HCT116 (cell line): ENCODE measurements around the gene FXYD1. TPM values are rescaled to one million over a fixed set of nuclear protein-coding genes. Genes with fewer than 3 reads are reported as not detected.

Source experiments
- ATAC-seq: fragments of 200-7000 bp; cut with Tn5 transposase; 2 replicates; pipeline ENCODE4 v1.9.1; 2020; ENCODE audit warnings: mild to moderate bottlenecking, moderate library complexity
- BruUV-seq: library from RNA; stranded (reverse); fragments of 400-500 nt; replicated peaks from 2 replicates; lab custom pipeline; 2021; lab: Mats Ljungman, UMichigan
- CTCF ChIA-PET: fragments of 300-600 bp; sonication (Branson Sonifier 250); formaldehyde crosslinking; loops from one replicate; lab custom pipeline; 2021; ENCODE audit warnings: antibody characterized with exemption; lab: Charles Lee
- POLR2A ChIA-PET: fragments of 300-600, 350-600 bp; sonication (Branson Sonifier 250); formaldehyde crosslinking; loops from one replicate; lab custom pipeline; 2021; ENCODE audit warnings: antibody characterized with exemption; lab: Charles Lee
- RAD21 ChIA-PET, 2 experiments: fragments of 300-600 bp; sonication (Branson Sonifier 250); formaldehyde crosslinking; loops; one replicate each; lab custom pipeline; 2023; ENCODE audit warnings: low total read pairs in 2 of 2; ENCODE audit not compliant: uncharacterized antibody in 2 of 2, unreplicated experiment in 2 of 2, low non-redundant PET in 1 of 2; lab: Charles Lee
- DNase-seq: peaks from one replicate; pipeline ENCODE4 v3.0.0-alpha.2; 2010; ENCODE audit warnings: low read depth, low spot score
- H2AFZ ChIP-seq: fragments of 200-600 bp; shearing (Covaris generic), sonication (generic); 2 replicates; pipeline ENCODE4 v1.6.1; 2017; ENCODE audit warnings: low read depth, mixed run types, mixed read lengths, antibody characterized with exemption, low read length; ENCODE audit not compliant: poor library complexity, severe bottlenecking
- H3K27ac ChIP-seq: 2 replicates; pipeline ENCODE4 v1.5.1; 2012; ENCODE audit warnings: low read depth, low read length
- H3K27me3 ChIP-seq: fragments of 200-600 bp; sonication (generic); 2 replicates; pipeline ENCODE4 v1.6.1; 2016; ENCODE audit warnings: mixed run types, low read length, mixed read lengths; ENCODE audit not compliant: insufficient read depth
- H3K36me3 ChIP-seq, 2 experiments: fragments of 200-500 bp in 1 of 2; fragments of 200-600 bp in 1 of 2; sonication (Bioruptor generic) in 1 of 2; sonication (generic) in 1 of 2; 2 replicates each; pipeline versions ENCODE4 v1.5.1 to v1.6.1; 2014 to 2016; ENCODE audit warnings: low read length in 2 of 2, inconsistent platforms in 1 of 2, mixed read lengths in 1 of 2, mixed run types in 1 of 2; ENCODE audit not compliant: insufficient read depth in 2 of 2, control insufficient read depth in 1 of 2
- H3K4me1 ChIP-seq, 2 experiments: fragments of 200-600 bp in 1 of 2; sonication (generic) in 1 of 2; 2 replicates each; pipeline versions ENCODE4 v1.5.1 to v1.6.1; 2012 to 2017; ENCODE audit warnings: low read length in 2 of 2, inconsistent platforms in 1 of 2, mild to moderate bottlenecking in 1 of 2, mixed read lengths in 1 of 2, mixed run types in 1 of 2, moderate library complexity in 1 of 2; ENCODE audit not compliant: insufficient read depth in 2 of 2, control insufficient read depth in 1 of 2
- H3K4me2 ChIP-seq: fragments of 200-600 bp; sonication (generic); 2 replicates; pipeline ENCODE4 v1.6.1; 2017; ENCODE audit warnings: mixed run types, low read length, mixed read lengths
- H3K4me3 ChIP-seq, 2 experiments: fragments of 200-600 bp in 1 of 2; sonication (generic) in 1 of 2; replicated peaks in 1 of 2; 2 replicates each; pipeline ENCODE4 v1.5.1; 2011 to 2016; ENCODE audit warnings: low read length in 2 of 2, control low read depth in 1 of 2, low read depth in 1 of 2, mild to moderate bottlenecking in 1 of 2, mixed read lengths in 1 of 2, mixed run types in 1 of 2
- H3K79me2 ChIP-seq: fragments of 200-600 bp; sonication (generic); 2 replicates; pipeline ENCODE4 v1.6.1; 2017; ENCODE audit warnings: mild to moderate bottlenecking, mixed run types, low read length, moderate library complexity, mixed read lengths; ENCODE audit not compliant: insufficient read depth
- H3K9ac ChIP-seq: fragments of 200-600 bp; sonication (generic); 2 replicates; pipeline ENCODE4 v1.6.1; 2016; ENCODE audit warnings: low read length, mixed read lengths
- H3K9me2 ChIP-seq: fragments of 200-600 bp; sonication (generic), shearing (Covaris generic); 2 replicates; pipeline ENCODE4 v1.6.1; 2017; ENCODE audit warnings: mixed run types, mild to moderate bottlenecking, moderate library complexity; ENCODE audit not compliant: insufficient read depth
- H3K9me3 ChIP-seq, 2 experiments: fragments of 200-500 bp in 1 of 2; fragments of 200-600 bp in 1 of 2; sonication (Bioruptor generic) in 1 of 2; sonication (generic) in 1 of 2; 2 replicates each; pipeline ENCODE4 v1.6.1; 2014 to 2017; ENCODE audit warnings: low read length in 2 of 2, mixed read lengths in 2 of 2, inconsistent platforms in 1 of 2, low read depth in 1 of 2, mild to moderate bottlenecking in 1 of 2, mixed run types in 1 of 2, moderate library complexity in 1 of 2; ENCODE audit not compliant: control insufficient read depth in 1 of 2, insufficient read depth in 1 of 2
- H4K20me1 ChIP-seq: fragments of 200-600 bp; sonication (generic), shearing (Covaris generic); 2 replicates; pipeline ENCODE4 v1.6.1; 2017; ENCODE audit warnings: mixed run types, mild to moderate bottlenecking, moderate library complexity; ENCODE audit not compliant: insufficient read depth
- ATF3 ChIP-seq: IDR thresholded peaks from 2 replicates; pipeline ENCODE4 v1.6.1; 2012
- ELF1 ChIP-seq: IDR thresholded peaks from 2 replicates; pipeline ENCODE4 v1.6.1; 2012; ENCODE audit warnings: low read depth, borderline replicate concordance
- EZH2 ChIP-seq: fragments of 200-600 bp; sonication (generic); IDR thresholded peaks from 2 replicates; pipeline ENCODE4 v1.6.1; 2017; ENCODE audit warnings: antibody characterized with exemption, mixed run types
- FOSL1 ChIP-seq: IDR thresholded peaks from 2 replicates; pipeline ENCODE4 v1.6.1; 2012; ENCODE audit warnings: low read depth
- MAX ChIP-seq: IDR thresholded peaks from 2 replicates; pipeline ENCODE4 v1.6.1; 2012
- POLR2A ChIP-seq: IDR thresholded peaks from 2 replicates; pipeline ENCODE4 v1.7.0; 2011; ENCODE audit warnings: borderline replicate concordance; ENCODE audit not compliant: insufficient read depth, insufficient read length; ENCODE audit errors: extremely low read depth
- POLR2AphosphoS5 ChIP-seq: IDR thresholded peaks from 2 replicates; pipeline ENCODE4 v1.6.1; 2011; ENCODE audit warnings: mild to moderate bottlenecking, low read depth, low read length, moderate library complexity
- RAD21 ChIP-seq: IDR thresholded peaks from 2 replicates; pipeline ENCODE4 v1.6.1; 2012; ENCODE audit warnings: low read depth, mild to moderate bottlenecking
- SIN3A ChIP-seq: IDR thresholded peaks from 2 replicates; pipeline ENCODE4 v1.6.1; 2012; ENCODE audit warnings: low read depth
- SRF ChIP-seq: IDR thresholded peaks from 2 replicates; pipeline ENCODE4 v1.6.1; 2012; ENCODE audit warnings: low read depth
- TCF7L2 ChIP-seq: IDR thresholded peaks from 2 replicates; pipeline ENCODE4 v1.7.0; 2011; ENCODE audit warnings: borderline replicate concordance, inconsistent platforms; ENCODE audit not compliant: insufficient read depth, insufficient read length; ENCODE audit errors: extremely low read depth
- YY1 ChIP-seq: IDR thresholded peaks from 2 replicates; pipeline ENCODE4 v1.6.1; 2011; ENCODE audit warnings: low read length, low read depth, moderate library complexity, mild to moderate bottlenecking; ENCODE audit not compliant: insufficient replicate concordance; ENCODE audit errors: extremely low read depth
- ZBTB33 ChIP-seq: IDR thresholded peaks from 2 replicates; pipeline ENCODE4 v1.6.1; 2011; ENCODE audit warnings: mild to moderate bottlenecking, low read length, moderate library complexity; ENCODE audit not compliant: insufficient replicate concordance; ENCODE audit errors: extremely low read depth
- ZNF274 ChIP-seq: fragments of 200-500 bp; sonication (Bioruptor generic); IDR thresholded peaks from 2 replicates; pipeline ENCODE4 v1.6.1; 2014; ENCODE audit warnings: mild to moderate bottlenecking, low read depth, low read length, inconsistent platforms
- intact Hi-C: fragments of 100-400 bp; cut with micrococcal nuclease; formaldehyde crosslinking; loops from 2 replicates; pipeline ENCODE4 v1.10.0; 2022
- total RNA-seq: library from RNA; stranded (reverse); gene quantifications from one replicate; pipeline ENCODE4 v1.2.1, GENCODE V29; 2021; ENCODE audit not compliant: unreplicated experiment

The FXYD1 gene
- total RNA-seq, 1 experiment from 2014 or later: 7.8 TPM

- no peak for TF ChIP-seq ATF3
- no peak for TF ChIP-seq ZNF274
Observed at GRCh38 chr19:35124098-35125060, 14.2 kb upstream of the FXYD1 start (continued).

- no peak overlapping the region for H2AFZ ChIP-seq
- peak overlapping the region; percentile 87 for H3K4me2 ChIP-seq
- intact Hi-C loops: no loop called here
- no TSS peak for BruUV-seq
- H3K27ac ChIP-seq: peak overlapping the region; percentile 30; the same call in 1 of the 2 replicates
- H3K9me3 ChIP-seq: no peaks in the 10 kb centered on the region
- H4K20me1 ChIP-seq: no peaks in the 10 kb centered on the region
- ChIA-PET RAD21 (no interaction called here), POLR2A (interaction anchor here (1.1 kb wide), 1 partner anchor 18 kb away, joined by 3 read pairs; no protein-coding TSS in a partner anchor), CTCF (interaction anchor here (1.4 to 1.9 kb wide), 3 partner anchors 10 to 17 kb away, joined by 10 to 12 read pairs (median 11); partner anchors contain the start of genes FXYD3, FXYD7 and LGI4)
- H3K36me3 ChIP-seq: no peaks in the 10 kb centered on the region
- TF ChIP-seq RAD21 (no peak), ZNF274 (no peak), ATF3 (no peak), ZBTB33 (no peak), TCF7L2 (no peak), SRF (no peak), MAX (no peak), FOSL1 (no peak), ELF1 (no peak), SIN3A (no peak), POLR2AphosphoS5 (no peak), POLR2A (no peak), EZH2 (no peak), YY1 (no peak)
- H3K9ac ChIP-seq: no peak overlapping the region
- no peaks in the 10 kb centered on the region for H3K9me2 ChIP-seq
- no peak for DNase-seq
- ATAC-seq: no peak
- H3K79me2 ChIP-seq: no peaks in the 10 kb centered on the region
- no peaks in the 10 kb centered on the region for H3K27me3 ChIP-seq
- H3K4me3 ChIP-seq: peak overlapping the region in 1 of 2 experiments; percentile 54; a peak in 1 of 4 replicates
- peaks cover 21 to 43% of the 10 kb centered on the region in 2 experiments for H3K4me1 ChIP-seq
Observed at GRCh38 chr19:35125270-35125717, 13.3 kb upstream of the FXYD1 start.
